ENCODE data around the gene SUPV3L1.

Gene SUPV3L1

DNA sequence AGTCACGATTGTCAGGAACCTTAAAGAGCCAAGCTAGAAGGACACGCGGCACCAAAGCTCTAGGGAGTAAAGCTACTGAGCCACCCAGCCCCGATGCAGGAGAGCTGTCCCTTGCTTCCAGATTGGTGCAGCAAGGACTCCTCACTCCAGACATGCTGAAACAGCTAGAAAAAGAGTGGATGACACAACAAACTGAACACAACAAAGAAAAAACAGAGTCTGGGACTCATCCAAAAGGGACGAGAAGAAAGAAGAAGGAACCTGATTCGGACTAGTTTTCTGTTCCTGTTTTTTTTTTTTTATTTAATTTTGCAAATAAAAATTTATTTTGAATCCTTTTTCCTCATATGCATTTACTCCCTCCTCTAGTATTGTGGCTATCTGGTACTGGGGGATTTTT is 28.7 kb downstream of the SUPV3L1 start:
- no peak for DNase-seq

DNA sequence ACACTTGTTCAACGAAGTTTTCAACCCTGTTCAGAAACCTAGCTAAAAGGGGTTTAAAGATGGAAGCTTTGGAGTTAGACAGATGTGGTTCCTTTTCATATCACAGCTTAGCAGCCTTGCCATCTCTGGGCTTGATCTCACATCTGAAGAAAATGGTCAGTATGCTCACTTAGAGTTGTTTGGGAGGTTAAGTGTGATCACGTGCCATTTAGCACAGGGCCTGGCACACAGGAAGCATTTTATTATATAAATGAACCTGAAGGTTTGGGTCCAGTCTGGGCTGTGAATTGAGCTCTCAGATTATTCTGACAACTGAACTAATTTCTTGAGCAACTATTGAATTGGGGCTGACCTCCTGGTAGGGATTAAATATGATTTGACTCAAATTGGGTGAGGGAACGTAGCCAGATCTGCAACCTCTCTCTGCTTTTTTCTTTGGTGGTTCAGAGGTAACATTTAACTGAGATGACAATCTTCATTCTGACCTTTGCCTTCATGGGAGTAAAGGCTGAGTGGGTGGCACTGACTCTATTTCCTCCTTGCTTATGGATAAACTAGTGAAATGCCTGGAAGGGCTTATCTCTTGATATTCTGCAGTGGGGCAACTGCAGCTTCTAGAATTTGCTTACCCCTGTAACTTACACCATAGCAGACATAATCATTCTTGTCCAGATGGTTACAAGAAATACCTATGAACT is 29.9 kb downstream of the SUPV3L1 start:
- DNase-seq = no peak

DNA sequence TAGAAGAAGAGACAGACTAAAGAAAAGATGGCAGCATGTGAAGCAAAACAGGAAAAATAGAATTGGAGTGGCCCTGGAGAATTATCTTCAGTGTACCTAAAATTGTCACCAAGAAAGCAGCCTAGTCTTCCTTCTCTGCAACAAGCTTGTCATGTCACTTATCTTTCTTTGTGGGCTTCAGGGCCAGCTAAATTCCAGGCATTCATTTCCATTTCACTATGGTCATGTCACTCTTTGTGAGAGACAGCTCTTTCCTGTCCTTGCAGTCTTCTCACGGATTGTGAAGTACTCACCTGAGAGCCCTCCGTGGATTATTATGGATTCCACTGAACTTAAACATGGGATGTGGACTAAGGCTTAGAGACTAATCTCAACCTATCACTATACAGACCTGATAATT is 31.1 kb downstream of the SUPV3L1 start:
- no peak for DNase-seq

DNA sequence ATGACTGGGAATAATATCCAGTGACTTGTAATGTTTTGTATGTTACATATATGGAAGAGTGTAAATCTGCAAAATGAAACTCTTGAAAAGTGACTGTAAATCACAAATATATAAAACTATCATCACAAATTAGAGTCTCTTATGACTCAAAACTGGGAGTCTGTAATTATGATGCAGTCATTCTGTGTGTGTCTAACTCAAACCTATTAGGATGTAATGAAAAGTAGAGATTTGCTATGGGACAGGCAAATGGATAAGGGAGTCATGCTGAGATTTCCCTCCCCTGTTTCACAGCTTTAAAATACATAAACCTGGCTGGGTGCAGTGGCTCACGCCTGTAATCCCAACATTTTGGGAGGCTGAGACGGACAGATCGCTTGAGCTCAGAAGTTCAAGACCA is 31.5 kb downstream of the SUPV3L1 start:
- no peak for DNase-seq

DNA sequence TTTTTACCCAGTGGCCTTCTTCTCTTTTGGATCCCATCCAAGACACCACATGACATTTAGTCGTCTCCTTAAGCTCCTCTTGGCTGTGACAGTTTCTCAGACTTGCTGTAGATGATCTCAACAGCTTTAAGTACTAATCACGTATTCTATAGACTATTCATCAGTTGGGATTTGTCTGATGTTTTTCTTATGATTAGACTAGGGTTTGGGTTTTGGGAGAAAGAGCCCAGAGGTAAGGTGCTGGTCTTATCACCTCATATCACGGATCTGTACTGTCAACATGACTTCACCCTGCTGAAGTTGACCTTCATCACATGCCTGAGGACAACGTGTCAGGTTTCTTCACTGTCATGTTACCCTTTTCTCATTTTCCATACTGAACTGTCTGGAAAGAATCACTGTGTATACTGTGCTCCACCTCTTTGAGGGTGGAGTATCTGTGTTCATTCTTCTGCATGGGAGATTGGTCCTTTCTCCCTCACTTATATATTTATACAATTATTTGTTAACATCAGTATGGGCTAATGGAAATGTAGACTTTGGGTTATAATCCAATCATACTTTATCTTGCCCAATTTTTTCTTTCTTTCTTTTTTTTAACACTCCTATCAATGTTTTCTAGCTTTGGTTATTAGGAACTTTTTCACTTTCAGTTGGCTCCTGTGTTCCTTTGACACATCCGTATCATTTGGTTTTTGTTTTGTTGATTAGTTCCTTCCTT is 33.7 kb downstream of the SUPV3L1 start:
- no peak for DNase-seq

DNA sequence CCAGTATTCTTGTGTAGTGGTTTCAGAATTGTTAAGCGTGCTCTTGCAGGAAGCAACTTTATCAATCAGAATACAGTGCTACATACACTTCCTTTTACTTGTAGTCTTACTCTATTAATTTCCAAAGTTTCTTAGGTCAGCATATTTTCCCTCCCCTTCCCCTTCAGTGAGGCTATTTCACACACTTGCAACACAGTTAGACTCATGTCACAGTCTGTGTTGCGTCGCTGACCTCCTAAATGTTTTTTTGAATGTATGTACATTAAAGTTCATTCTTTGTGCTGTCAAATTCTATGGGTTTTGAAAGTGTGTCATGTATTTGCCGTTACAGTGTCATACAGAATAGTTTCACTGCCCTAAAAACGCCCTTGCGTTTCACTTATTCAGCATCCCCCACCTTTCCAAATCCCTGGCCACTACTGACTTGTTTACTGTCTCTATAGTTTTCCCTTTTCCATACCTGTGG is 34.7 kb downstream of the SUPV3L1 start:
- DNase-seq = no peak

DNA sequence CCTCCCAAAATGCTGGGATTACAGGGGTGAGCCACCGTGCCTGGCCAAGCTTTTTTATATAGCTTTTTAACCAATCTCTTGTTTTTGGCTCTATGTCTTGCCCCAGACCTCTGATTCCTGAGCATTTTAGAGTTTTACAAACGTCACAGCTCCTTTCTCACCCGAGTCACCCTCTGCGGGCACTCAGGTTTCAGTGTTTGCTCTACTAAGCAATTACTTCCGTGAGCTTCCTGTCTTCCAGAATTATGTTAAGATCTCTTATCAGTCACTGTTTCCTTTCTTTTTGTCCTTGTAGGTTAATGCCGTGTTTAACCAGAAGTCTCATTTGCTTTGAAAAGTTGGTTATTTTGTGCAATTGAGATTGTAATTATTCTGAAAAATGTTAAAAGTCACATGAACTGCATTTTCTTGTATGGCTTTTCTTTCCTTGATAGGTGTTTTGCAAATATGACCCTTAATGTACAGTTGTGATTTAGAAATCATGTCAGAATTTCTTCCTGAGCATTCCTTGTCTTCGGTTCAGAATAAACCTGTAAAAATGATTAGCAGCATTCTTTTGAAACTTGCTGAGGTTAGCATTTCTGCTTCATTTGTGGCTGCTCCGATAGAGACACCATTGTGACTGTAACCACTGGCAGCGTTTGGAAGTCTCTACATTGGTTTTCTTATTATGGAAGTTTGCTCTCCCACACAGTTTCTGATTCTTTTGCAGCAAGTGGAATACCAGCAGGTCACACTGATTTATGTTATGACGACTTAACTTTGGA is 35.6 kb downstream of the SUPV3L1 start:
- DNase-seq = peak in 1 of 2 experiments; percentile 48

DNA sequence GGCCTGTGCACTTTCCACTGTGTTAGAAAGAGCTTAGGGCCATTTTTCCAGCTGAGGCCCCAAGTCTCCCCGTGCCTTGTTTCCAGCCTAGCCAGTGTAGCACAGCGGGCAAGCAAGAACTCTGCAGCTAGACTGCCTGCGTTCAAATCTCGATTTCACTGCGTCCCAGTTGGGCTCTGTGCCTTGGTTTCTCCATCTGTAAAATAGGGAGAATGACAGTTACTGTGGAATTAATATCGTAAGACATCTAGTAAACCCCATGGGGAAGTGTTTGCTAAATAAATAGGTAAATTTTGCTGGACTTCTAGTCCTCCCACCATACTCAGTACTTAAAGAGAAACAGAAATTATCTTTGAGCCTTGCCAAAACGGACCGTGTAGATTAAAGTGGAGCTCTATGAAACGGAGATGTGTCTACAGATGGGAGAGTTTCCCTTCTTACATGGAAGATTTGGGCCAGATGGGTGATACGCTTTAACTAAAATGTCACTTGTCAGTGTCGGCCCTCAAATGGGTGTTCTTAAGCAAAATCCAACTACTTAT is 36.6 kb downstream of the SUPV3L1 start:
- DNase-seq = no peak

DNA sequence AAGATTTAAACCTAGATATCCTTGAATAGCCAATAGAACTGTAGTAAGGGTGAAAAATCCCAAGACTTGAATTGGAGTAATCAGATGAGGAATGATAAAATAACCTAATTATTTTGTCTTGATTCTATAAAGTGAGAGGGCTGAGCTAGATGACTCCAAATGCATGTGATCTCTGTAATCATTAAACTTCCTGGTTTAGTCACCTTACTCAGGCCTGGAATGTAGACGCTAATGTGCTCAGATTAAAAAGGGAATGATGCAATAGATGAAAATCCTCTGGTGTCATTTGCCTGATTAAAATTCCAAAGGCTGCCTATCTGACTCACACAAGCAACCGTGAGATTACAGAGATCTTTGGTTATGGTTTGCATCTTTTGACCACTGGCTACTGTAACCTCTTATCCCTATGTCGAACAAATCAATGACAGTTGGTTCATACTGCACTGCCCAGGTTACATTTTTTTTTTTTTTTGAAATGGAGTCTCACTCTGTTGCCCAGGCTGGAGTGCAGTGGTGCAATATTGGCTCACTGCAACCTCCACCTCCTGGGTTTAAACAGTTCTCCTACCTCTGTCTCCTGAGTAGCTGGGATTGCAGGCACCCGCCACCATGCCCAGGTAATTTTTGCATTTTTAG is 37.2 kb downstream of the SUPV3L1 start:
- DNase-seq = no peak

DNA sequence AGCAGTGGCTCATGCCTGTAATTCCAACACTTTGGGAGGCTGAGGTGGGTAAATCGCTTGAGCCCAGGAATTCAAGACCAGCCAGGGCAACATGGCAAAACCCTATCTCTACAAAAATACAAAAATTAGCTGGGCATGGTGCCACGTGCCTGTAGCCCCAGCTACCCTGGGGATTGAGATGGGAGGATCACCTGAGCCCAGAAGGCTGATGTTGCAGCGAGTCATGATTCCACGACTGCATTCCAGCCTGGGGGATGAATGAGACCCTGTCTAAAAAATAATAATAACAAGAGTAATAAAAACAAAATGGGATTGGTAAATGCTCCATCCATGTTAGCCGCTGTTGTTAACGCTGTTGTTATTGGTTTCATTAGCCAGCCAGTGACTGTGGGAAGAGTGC is 38.8 kb downstream of the SUPV3L1 start:
- no peak for DNase-seq

DNA sequence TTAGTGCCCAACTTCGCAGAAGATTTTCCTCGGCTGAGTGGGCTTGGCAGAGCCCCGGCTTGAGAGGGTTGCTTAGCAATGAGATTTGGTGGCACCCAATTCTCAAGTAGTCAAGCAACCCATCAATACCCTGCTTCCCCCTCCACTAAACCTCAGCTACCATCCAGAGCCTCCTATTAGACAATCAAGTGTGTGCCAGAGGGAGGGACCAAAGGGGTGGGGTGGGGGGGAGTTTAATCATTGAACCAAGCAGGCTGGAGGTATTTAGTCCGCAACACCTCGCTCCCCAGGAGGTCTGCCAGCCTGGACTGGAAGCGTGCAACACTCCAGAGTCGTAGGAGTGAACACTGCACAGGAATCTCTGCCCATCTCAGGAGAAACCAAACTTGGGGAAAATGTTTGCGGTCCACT is 40.0 kb downstream of the SUPV3L1 start, which contains the start of gene HKDC1:
Gene HKDC1 (plus strand): TSS at position 292 of the 411 bp plus-strand sequence. CDS start 104 bp downstream, at position 396.
- DNase-seq = no peak

DNA sequence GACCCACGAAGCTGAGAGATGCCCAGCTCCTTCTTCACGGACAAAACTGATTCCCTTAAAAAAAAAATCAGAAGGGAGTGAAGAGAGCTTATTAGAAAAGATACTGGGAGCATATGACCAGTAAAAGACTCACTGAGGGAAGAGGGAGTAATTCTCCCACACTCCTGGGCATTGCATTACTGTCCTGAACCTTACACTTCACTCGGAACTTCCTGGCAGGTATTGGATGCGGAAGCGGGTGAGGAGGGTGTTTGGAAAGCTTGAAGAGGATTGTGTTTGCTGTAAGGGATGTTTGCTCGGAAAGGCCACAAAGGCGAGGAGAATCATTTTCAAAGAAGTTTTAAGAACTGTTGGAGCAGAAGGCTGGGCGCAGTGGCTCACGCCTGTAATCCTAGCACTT is 40.5 kb downstream of the SUPV3L1 start:
- DNase-seq = no peak

DNA sequence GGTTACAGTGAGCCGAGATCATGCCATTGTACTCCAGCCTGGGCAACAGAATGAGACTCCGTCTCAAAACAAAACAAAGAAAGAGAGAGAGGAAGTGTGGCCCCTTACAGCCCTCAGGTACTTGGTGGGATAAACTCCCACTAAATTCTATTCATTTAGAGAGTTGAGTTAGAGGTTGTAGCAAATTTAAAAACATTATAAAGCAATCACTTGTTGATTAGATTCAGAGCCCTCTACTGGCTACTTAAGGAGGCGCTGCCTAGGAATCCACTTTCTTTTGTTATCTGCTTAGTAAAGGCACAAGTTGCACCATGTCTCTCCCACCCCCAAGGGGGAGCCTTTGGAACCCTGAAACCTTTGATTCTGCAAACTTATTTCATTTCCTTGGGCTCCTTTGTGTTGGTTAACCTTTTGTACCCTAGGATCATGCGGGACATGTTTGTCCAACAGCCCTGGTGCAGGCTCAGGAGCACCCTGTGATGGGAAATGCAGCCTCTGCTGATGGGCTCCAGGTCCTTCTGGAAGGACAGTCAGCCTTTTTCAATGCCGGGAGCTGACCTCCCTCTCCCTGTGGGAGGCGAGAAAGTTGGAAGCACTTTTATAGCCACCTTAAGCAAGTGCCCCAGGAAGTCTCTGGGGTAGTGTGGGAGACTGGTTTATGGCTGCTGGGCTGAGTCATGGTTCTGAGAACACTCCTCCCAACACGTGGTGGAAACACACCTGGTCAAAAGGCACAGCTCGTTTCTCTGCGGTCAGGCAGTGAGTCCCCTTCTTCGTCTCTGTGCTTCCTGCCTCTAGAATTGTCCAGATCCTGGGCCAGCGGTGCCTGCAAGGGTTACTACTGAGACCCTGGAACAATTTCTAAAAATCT is 42.4 kb downstream of the SUPV3L1 start:
- peak; percentile 82 to 85 for DNase-seq

DNA sequence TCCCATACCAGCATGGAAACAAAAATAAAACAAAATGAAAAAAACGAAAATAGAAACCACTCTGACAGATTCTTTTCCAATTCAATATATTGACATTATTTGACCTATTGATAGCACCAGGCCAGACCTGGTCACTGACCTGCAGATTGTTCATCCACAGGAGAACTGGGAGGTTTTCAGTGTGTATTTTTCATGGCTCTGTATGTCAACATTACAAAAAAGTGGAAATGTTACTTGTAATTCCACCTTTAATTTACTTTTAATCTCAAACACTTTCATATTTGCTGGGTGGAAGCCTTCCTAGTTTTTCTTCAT is 43.0 kb downstream of the SUPV3L1 start:
- no peak for DNase-seq

DNA sequence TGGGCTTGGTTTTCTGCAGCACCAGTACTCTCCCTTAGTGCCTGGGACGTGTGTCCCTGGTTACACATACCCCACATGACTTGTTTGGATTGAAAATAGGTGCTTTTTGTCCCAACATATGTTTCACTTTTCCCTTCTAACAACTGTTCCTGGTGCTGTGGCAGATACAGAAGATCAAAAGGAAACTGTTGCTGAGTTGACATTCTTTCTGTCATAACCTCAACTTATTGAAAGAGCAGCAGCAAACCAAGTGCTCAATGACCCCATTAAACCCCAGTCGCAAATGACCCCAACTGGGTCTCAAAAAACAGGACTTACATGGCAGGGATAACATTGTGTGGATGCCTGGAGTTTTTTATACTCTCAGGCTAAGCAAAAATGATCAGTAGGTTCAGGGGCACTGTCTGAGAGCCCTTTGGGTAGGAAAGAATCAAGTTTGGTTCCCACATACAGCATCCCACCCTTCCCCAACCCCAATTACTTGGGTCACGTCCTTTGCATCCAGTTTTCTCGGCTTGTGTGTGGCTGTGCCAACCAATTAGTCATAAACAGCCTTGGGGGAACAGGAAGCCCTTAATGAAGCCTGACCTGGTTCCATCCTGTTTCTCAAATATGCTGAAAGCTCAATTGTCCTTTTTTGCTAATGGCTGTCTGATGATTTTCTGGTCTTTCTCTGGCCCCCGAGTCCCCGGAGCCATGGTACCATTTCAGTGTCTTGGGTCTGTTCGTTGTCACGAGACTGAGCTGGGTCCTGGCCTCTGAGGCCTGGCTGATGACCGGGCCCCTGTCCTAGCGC is 45.0 kb downstream of the SUPV3L1 start:
- no peak for DNase-seq

DNA sequence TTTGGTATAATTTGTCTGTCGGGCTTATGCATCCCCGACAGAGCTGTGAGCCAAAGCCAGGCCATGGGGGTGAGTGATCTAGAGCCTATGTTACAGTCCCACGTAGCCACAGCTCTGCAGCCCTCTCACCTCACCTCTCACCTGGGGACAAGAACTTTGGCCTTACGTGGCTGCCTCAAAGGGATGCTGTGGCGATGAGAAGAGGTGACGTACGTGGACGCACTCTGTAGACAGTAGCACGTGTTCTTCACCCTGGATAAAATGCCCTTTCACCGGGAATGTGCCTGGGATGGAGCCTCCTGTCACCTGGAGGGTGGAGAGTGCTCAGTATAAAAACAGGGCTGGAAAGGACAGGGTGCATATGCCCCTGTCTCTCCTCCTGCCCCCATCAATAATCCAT is 45.6 kb downstream of the SUPV3L1 start:
- no peak for DNase-seq

DNA sequence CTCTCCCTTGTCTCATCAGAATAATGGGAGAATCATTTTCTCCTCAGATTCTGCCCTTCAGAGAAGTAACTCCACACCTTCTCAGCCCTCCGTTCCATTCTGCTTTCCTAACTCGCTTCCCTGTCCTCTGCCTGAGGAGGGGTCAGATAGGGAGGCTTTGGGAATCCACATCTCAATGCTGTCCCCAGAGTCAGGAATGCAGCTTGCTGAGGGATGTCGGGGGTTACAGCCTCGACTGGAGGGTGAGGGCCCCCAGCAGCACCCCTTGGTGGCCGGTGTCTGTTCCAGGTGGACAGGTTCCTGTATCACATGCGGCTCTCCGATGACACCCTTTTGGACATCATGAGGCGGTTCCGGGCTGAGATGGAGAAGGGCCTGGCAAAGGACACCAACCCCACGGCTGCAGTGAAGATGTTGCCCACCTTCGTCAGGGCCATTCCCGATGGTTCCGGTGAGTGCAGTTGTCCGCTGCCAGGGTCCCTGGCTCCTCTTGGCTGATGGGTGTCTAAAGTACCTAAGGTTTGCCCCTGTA is 47.0 kb downstream of the SUPV3L1 start:
- DNase-seq = no peak

DNA sequence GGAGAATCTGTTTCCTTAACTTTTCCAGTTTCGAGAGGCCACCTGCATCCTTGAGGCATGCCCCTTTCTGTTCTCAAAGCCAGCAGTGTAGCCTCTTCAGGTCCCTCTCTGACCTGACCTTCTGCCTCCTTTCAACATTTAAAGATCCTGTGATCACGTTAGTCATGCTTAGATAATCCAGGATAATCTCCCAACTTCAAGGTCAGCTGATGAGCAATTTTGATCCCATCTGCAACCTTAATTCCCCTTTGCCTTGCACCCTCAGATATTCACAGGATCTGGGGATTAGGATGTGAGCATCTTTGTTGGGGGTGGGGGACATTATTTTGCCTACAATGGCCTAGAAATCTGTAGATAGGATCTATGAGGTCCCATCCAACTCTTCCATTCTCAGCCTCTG is 48.1 kb downstream of the SUPV3L1 start:
- no peak for DNase-seq

DNA sequence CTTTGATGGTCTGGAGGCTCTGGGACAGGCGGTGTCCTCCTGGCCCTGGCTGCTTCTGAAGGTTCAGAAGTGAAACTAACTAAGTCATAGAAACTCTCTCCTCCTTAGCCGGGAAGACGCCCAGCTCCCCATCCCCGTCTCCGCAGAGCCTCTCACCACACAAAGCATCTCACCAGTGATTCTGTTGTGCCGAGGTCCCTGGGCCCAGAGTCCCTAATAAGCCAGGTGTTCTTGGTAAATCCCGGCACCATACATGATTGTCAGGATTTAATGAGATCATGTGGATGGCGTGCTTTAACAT is 49.5 kb downstream of the SUPV3L1 start:
- no peak for DNase-seq

DNA sequence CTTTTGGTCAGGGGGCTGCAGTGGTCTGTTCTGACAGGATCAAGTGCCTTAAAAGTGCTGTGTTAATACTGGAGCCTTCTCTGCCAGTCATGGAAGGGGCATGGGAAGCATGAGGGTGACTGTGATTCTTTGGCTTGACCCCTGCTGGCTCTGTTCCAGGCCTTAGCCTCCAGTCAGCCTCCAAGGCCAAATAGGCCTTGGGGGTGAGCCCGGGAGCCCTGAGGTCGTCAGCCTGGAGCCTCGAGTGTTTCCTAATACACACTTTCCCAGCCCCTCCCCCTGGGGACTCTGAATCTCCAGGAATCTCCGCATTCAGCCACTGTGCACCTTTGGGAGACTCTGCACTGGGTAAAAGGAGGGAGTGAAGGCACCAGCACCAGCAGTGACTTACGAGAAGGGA is 50.1 kb downstream of the SUPV3L1 start:
- no peak for DNase-seq

DNA sequence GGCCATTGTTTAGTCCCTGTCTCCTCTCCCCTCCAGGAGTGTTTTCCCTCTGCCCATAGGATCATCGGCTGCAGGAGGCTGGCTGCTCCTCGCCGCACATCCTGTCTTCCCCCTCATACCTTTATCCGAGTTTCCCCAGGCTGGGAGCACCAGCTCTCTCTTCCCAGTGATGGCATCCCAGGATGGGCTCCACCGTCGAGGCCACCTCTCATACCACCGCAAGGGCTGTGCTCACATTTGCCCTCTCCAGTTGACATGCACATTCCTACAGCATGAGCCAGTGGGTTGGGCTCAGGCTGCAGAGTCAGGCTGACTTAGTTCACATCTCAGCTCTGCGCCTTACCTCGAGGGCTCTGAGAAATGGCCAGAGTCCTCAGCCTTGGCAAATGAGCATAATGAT is 52.2 kb downstream of the SUPV3L1 start:
- no peak for DNase-seq
